ENCODE measurements around the gene MFGE8.

DNA sequence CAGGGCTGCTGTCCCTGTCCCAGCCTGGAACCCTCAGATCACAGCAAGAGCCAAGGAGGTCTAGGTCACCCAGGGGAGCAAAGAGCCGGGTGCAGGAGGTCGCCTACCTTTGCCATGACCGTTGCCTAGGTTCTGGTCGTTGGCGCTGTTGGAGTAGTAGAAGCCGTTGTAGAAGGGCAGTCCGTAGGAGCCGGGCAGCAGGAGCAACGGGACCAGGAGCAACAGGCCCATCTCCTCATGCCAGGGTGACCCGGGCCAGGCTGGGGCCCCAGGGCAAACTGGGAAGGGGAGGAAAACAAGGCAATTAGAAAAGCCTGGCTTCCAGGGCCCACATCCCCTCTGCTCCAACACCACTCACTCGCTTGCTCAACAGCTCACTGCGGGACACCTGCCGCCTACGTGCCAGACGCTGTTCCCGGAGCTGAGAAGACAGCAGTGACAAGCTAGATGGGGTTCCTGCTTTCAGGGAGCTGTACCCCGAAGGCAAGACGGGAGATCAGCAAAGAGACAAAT, 26.1 kb downstream of the MFGE8 start:
- no peak for TF ChIP-seq POLR2A (IDR thresholded peaks at IDR 0.05)
- TF ChIP-seq, protein P1, sequence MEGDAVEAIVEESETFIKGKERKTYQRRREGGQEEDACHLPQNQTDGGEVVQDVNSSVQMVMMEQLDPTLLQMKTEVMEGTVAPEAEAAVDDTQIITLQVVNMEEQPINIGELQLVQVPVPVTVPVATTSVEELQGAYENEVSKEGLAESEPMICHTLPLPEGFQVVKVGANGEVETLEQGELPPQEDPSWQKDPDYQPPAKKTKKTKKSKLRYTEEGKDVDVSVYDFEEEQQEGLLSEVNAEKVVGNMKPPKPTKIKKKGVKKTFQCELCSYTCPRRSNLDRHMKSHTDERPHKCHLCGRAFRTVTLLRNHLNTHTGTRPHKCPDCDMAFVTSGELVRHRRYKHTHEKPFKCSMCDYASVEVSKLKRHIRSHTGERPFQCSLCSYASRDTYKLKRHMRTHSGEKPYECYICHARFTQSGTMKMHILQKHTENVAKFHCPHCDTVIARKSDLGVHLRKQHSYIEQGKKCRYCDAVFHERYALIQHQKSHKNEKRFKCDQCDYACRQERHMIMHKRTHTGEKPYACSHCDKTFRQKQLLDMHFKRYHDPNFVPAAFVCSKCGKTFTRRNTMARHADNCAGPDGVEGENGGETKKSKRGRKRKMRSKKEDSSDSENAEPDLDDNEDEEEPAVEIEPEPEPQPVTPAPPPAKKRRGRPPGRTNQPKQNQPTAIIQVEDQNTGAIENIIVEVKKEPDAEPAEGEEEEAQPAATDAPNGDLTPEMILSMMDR (IDR thresholded peaks at IDR 0.05), result no peak

Data from adrenal gland (tissue), 5 donors.